RWPE1 (cell line): ENCODE data around the gene CAMK2N2.

Experiments used
- CTCF ChIA-PET: fragments of 350-600 bp; sonication (Branson Sonifier 250); formaldehyde crosslinking; extraction: SDS; loops from one replicate; lab custom pipeline; 2021; lab: Yijun Ruan, JAX
- POLR2A ChIA-PET: fragments of 400-600 bp; formaldehyde crosslinking; extraction: SDS; loops from one replicate; lab custom pipeline; 2020; ENCODE audit warnings: antibody characterized with exemption; ENCODE audit not compliant: low non-redundant PET; lab: Yijun Ruan, JAX
- DNase-seq: peaks from one replicate; pipeline ENCODE4 v3.0.0; 2012; ENCODE audit warnings: low spot score
- H3K27ac ChIP-seq: fragments of 450-650 bp; 2 replicates; pipeline ENCODE4 v1.5.1; 2017
- CTCF ChIP-seq: fragments of 450-650 bp; conservative IDR thresholded peaks from 2 replicates; pipeline ENCODE4 v1.5.1; 2017; ENCODE audit warnings: low read depth, mild to moderate bottlenecking

CAMK2N2 gene

DNA sequence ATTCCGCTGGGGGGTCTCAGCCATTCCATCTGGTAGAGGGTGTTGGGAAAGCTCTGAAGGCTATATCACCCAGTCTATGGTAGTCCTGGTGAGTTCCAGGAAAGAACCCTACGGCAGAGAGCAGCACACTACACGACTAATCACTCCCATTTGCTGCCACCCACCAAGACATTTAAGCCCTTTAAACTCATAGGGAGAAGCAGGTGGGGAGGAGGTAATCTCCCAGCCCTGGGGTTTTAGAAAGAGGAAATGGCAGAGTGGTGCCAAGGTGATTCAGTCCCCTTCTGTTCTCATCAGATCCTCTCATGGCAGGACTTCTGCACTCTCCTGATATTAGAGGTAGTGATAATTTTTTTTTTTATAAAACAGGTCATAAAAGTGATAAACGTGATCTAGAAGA lies 42.5 kb downstream of the CAMK2N2 start:
- CTCF ChIA-PET, result no interaction called here
- POLR2A ChIA-PET, result no interaction called here
- TF ChIP-seq CTCF, result no peak
- no peak for DNase-seq
- no peak overlapping the region for H3K27ac ChIP-seq

- CTCF ChIA-PET, result interaction anchor here (1.0 kb wide), 1 partner anchor 328 kb away, joined by 3 read pairs; no protein-coding TSS in a partner anchor
- no peak for DNase-seq
- POLR2A ChIA-PET, result no interaction called here
- TF ChIP-seq CTCF, result no peak
- H3K27ac ChIP-seq, result no peak overlapping the region
Measured at GRCh38 chr3:184211718-184212117, 49.6 kb downstream of the CAMK2N2 start.

DNA sequence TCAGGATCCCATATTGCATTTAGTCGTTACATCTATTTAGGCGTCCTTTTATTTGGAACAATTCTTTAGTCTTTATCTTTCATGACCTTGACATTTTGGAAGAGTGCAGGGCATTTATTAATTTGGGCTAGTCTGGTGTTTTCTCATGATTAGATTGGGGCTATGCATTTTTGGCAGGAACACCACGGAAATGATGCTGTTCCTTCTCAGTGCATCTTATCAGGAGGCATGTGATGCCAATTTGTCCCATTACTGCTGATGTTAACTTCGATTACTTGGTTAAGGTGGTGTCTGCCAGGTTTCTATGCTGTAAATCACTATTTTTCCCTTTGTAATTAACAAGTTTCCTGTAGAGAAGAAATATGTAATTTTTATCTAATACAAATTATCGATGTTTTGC lies 50.1 kb downstream of the CAMK2N2 start:
- CTCF ChIA-PET, result interaction anchor here (1.0 to 1.1 kb wide), 2 partner anchors 16 to 327 kb away, joined by 3 to 6 read pairs; no protein-coding TSS in a partner anchor

More for the DNA sequence above, 50.1 kb downstream of the CAMK2N2 start:
- H3K27ac ChIP-seq, result no peak overlapping the region
- POLR2A ChIA-PET, result no interaction called here
- TF ChIP-seq CTCF, result no peak
- DNase-seq, result no peak
